Hepatic stellate cell (primary cell): ENCODE measurements around the gene GPR148.

Experiments
- DNase-seq: peaks from one replicate; pipeline ENCODE4 v3.0.0; 2011; ENCODE audit warnings: low spot score

Gene GPR148

GRCh38 chr2:130749641-130750040 lies 20.8 kb downstream of the GPR148 start:
- no peak for DNase-seq

GRCh38 chr2:130754811-130755210 lies 25.9 kb downstream of the GPR148 start:
- no peak for DNase-seq

GRCh38 chr2:130755256-130756052 lies 26.6 kb downstream of the GPR148 start, which contains the start of gene AMER3:
AMER3 (plus strand) TSS chr2:130755540; CDS start chr2:130762073, 6,533 bp downstream.
- DNase-seq, result no peak

GRCh38 chr2:130756053-130756873 lies 27.4 kb downstream of the GPR148 start:
- no peak for DNase-seq

- no peak for DNase-seq
Observed at GRCh38 chr2:130756874-130757668, 28.2 kb downstream of the GPR148 start.

- DNase-seq, result no peak
Observed at GRCh38 chr2:130759906-130760753, 31.3 kb downstream of the GPR148 start.

GRCh38 chr2:130760754-130761751 lies 32.2 kb downstream of the GPR148 start:
- no peak for DNase-seq

- DNase-seq, result no peak
Observed at GRCh38 chr2:130762031-130762909, 33.4 kb downstream of the GPR148 start.

- DNase-seq, result no peak
Observed at GRCh38 chr2:130762910-130763385, 34.1 kb downstream of the GPR148 start.

- no peak for DNase-seq
Observed at GRCh38 chr2:130763405-130763804, 34.5 kb downstream of the GPR148 start.

GRCh38 chr2:130764035-130764820 lies 35.4 kb downstream of the GPR148 start:
- no peak for DNase-seq

GRCh38 chr2:130764821-130765115 lies 35.9 kb downstream of the GPR148 start:
- no peak for DNase-seq

GRCh38 chr2:130765464-130765863 lies 36.6 kb downstream of the GPR148 start:
- DNase-seq, result no peak

- DNase-seq, result no peak
Observed at GRCh38 chr2:130766037-130766436, 37.2 kb downstream of the GPR148 start.

GRCh38 chr2:130766711-130767407 lies 38.0 kb downstream of the GPR148 start:
- DNase-seq, result no peak

- DNase-seq, result no peak
Observed at GRCh38 chr2:130767408-130767775, 38.5 kb downstream of the GPR148 start.

GRCh38 chr2:130768191-130768855 lies 39.5 kb downstream of the GPR148 start:
- DNase-seq, result no peak
